ENCODE measurements around the gene NAA80. TPM values are rescaled to one million over a fixed set of nuclear protein-coding genes. Genes with fewer than 3 reads are reported as not detected.

Gene NAA80, protein sequence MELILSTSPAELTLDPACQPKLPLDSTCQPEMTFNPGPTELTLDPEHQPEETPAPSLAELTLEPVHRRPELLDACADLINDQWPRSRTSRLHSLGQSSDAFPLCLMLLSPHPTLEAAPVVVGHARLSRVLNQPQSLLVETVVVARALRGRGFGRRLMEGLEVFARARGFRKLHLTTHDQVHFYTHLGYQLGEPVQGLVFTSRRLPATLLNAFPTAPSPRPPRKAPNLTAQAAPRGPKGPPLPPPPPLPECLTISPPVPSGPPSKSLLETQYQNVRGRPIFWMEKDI
- 5.1 to 7.7 TPM (median 6.0 TPM) in 5 replicates for total RNA-seq (2022; extraction: Qiagen RNA extraction; ENCODE audit: low read depth)

DNA sequence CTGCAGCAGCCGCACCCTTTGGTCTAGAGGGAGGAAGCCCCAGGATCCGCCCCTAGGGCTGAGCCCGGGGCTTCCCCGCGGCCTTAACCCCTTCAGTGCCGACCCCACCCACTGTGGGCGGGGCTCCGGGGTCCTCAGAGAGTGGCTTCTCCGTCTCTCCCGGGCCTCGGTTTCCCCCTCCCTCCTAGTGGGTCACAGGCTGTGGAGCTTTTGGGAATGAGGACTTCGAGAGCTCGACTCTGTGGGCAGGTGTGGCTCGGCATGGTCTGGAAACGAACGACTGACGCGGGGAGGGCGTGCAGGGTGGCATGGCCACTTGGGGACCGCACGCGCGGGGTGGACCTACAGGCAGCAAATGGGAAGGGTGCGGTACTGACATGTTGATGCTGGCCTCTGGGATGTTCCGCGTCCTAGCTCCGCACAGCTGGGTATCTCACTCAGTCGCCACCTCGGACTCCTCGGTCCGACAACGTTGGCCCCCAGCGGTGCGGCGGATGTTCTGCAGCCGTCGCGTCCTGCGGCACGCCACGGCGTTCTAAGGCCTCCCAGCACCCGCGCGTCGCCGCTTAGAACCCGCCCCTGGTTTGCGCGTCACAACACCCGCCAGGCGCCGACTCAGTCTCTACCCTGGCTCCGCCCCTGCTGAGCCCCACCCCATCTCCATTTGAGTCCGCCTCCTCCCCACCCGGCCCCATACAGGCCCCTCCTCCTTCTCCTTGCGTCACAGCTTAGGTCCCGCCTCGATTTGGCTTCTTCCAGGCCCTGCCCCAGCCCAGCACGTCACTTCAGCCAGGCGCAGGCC, at the start of gene NAA80, which contains the start of gene HYAL3:
TSS of gene NAA80 (minus strand) at position 570 of the 802 bp plus-strand sequence. CDS start 1,942 bp downstream, outside the sequence.
TSS of gene HYAL3 (minus strand) at position 570 of the 802 bp plus-strand sequence. CDS start 3,803 bp downstream, outside the sequence.

DNA sequence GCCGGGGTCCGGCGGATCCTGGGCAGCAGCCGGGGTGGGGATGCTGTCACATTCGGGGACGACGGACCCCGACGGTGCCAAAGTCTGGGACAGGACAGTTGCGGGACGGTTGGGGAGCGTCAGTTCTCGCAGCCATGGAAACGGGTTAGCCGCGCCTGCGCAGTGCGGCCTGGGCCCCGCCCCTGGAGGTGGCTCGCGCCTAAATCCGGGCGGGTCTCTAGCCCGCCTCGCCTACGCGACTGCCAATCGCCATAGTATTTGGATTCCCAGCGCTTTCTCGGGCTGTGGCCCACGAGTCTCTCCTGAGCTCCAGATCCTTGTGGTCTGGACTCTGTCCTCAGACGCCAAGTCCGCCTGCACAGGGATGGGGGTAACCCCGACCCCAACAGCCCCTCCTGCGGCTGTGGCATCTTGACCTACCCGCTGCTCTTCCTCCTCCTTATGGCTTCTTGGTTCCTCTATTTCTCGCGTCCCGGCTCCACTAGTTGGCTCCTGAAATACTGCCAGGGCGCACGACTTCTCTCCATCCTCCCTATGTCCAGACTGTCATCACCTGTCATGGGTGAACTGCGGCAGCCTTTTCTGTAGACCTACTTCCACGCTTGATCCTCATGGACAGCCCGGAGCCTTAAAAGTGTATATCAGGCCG, 46.5 kb upstream of the NAA80 start, which contains the start of gene ZMYND10:
TSS of gene ZMYND10 (minus strand) at position 147 of the 649 bp plus-strand sequence. CDS start 153 bp downstream, outside the sequence.

DNA sequence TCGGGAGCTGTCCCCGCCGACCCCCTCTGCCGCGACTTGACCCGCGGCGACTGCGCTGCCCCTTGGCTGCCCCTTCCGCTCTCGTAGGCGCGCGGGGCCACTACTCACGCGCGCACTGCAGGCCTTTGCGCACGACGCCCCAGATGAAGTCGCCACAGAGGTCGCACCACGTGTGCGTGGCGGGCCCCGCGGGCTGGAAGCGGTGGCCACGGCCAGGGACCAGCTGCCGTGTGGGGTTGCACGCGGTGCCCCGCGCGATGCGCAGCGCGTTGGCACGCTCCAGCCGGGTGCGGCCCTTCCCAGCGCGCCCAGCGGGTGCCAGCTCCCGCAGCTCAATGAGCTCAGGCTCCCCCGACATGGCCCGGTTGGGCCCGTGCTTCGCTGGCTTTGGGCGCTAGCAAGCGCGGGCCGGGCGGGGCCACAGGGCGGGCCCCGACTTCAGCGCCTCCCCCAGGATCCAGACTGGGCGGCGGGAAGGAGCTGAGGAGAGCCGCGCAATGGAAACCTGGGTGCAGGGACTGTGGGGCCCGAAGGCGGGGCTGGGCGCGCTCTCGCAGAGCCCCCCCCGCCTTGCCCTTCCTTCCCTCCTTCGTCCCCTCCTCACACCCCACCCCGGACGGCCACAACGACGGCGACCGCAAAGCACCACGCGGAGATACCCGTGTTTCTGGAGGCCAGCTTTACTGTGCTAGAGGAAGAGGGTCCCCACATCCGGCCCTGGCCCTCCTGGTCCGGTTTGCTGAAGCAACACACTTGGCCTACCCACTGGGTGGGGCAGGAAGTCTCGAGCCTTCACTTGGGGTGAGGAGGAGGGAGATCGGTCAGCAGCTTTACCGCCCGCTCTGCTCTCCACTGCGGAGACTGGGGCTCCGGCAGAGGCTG, 41.5 kb upstream of the NAA80 start, which contains the start of gene RASSF1:
TSS of gene RASSF1 (minus strand) at position 389 of the 882 bp plus-strand sequence. CDS start at position 358, 31 bp downstream.

DNA sequence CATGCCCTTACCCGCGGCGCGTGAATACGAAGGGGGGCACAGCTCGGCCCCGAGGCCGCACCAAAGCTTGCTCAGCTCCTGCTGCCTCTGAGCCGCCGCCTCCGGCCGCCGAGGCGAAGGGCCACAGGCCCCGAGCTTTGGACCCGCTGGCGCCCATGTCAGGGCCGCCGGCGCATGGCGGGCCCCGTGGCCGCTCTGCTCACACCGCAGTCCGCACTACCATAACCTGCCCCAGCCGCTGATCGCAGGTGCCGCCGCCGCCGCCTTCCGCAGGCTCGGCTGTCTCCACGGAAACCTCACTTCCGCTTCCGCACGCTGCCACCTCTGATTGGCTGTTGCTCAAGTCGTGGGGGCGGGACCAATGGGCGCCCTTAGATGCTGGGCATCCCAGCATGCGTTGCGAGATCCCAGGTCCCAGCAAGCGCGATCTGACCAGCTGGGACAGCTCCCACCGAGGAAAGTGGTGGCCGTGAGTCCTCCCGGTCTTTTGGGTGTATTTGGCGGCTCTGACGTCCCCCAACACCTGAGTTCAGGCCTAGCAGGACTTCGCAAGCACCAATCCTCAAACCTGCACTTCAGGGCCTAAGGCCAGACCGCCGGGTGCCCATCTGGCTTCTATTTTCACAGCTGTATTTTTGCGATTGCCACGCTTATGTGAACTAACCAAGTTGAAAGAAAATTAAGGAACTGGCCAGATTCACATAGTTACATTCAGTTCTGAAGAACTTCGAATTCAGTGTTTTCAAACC, 28.9 kb upstream of the NAA80 start, which contains the start of gene TUSC2:
TSS of gene TUSC2 (minus strand) at position 281 of the 749 bp plus-strand sequence. CDS start at position 157, 124 bp downstream.

DNA sequence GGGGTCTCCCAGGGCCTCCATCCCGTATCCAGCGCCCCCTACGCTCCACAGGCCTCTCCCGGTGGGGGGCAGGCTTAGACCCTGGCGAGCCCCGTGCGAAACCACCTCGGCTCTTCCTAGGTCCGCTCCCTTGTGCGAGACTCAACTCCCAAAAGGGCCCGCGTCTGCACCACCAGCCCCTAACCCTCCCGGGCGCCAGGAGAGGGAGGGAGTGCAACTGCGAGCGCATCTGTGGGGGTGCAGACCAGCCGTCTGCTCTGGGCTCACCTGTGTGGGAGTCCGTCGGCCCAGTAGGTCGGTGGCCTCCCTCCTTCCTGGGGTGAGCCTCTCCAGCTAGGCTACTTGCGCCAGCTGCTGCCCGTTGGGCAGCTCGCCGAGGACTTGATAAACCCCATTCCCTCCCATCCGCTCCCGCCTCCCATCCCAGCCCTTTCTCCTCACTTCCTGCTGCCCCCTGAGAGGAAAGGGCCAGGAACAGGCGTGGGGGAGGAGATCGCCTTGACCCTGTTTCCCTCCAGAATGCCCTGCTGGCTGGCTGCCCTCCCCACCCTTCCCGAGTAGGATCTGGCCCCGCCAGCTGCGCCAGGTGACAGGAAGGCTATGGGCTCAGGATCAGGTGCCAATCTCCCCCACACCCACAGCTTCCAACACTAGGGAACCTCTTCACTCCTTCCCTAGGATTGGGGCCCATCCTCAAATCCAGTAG, 23.3 kb upstream of the NAA80 start, which contains the start of gene HYAL2:
TSS of gene HYAL2 (minus strand) at position 360 of the 706 bp plus-strand sequence. CDS start 2,256 bp downstream, outside the sequence.

DNA sequence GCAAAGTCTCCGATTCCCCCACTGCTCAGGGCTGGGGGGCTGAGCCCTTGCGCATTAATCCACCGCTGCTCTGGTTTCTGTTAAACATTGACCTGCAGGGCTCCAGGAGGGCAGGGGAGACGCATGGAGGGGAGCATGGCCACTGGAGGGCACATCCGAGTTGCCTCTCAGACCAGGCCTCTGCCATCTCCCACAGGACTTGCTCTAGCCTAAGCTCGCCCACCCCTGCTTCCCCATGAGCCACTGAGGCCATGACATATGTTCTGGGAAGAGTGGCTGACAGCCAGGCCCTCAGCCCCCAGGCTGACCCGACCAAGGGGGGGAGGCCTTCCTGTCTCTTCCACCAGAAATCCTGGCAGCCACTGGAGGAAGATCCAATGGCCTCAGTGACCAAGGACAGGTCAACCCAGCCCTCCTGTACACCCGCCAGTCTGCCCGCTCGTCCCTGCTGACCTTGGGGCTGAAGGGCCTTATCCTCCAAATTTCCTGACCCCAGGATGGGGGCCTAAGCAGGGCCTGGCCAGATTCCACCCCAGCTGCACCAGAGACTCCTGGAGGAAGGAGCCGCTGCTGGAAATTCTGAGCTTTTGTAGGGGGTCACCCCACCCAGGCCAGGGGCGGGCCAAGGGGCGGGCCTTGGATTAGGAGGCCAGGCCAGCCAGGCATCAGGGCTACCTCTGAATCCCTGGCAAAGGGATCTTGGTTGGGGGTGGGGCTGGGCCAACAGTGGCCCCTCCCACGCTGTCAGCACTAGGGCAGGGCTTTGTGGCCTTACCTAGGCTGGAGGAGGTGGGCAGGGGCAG, 4.0 kb upstream of the NAA80 start, which contains the start of gene HYAL1:
TSS of gene HYAL1 (minus strand) at position 562 of the 803 bp plus-strand sequence. CDS start 618 bp downstream, outside the sequence.

DNA sequence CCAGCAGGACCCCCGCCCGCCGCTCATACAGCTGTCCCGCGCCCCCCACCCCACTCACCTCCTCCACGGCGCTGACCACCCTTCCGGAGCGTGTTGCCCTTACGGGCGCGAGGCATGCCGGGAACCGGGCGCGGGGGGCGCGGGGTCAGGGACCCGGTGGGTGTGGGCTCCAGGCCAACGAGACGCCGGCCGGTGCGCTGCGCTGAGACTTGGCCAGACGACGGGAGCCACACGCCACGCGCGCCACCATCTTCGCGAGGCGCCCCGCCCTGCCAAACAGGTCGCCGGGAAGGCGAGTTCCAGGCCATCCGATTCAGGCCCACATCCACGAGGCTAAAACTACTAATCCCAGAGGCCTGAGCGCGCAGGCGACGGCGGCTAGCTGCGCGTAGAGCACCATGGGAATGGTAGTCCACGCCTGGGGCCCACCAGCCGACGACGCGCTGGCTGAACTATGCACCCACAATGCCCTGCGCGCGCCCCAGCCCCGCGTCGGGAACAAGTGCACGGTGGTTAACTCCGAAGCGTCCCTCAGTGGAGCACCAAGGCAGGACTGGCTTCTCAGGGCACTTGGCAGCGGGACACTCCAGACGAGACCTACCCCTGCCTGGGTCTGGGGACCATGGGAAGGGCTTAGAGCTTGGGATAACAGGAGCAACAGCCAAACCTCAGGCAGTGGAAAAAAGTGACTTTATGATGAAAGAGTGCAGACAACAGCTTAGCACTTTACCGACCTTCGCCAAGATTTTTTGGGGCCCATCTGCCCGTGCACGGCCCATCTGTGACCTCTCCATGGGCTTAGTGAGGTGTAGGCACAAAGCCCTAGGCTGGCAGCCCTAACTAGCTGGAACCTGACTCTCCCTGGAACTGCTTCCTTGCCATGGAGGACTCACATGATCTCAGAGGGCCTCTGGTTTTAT, 6.8 kb downstream of the NAA80 start, which contains the start of gene IFRD2:
TSS of gene IFRD2 (minus strand) at position 271 of the 920 bp plus-strand sequence. CDS start at position 116, 155 bp downstream.

DNA sequence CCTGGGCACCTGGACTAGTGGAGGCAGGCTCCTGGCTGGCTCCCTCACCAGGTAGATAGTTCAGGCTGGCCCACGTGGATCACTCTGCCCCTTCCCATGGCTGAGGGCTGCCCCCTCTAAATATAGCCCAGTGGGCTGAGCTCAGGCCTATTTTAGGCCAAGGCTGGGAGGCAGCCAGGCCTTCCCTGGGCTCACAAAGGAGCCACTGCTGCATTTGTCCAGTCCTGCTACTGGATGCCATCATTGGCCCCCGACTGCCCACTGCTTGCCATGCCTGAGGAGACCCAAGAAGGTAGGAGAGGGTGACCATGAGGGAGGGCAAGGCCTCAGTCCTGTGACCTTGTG, 20.4 kb downstream of the NAA80 start, which contains the start of gene LSMEM2:
TSS of gene LSMEM2 (plus strand) at position 208 of the 345 bp plus-strand sequence. CDS start at position 235, 27 bp downstream.

DNA sequence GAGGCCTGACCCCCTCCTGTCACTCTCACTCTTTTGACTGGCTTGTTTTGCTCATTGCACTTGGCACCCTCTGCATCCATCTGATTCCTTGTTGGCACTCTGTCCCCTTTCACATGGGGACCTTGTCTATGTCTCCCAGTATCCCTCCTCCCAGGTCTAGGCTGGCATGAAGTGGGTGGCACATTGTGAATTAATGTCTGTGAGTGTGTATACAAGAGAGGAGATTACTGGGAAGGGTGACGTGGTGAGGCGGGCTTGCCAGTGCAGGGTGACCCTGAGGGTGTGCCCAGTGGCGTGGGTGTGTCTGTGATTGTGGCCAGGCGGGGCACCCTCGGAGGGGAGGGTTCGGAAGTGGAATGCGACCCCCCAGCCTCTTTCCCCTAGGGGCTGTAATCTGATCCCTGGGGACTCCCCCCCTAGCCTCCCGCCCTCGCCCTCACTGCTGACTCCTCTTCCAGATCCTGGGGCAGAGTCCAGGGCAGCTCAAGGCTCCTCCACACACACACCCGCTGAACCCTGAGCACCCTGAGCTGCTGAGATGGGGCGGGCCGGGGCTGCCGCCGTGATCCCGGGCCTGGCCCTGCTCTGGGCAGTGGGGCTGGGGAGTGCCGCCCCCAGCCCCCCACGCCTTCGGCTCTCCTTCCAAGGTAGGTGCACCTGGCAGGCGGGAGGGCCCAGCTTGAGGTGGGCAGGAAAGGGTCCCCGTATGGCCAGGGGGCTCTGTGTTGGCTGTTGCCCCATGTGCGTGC, 30.3 kb downstream of the NAA80 start, which contains the start of gene SEMA3B:
TSS of gene SEMA3B (plus strand) at position 445 of the 749 bp plus-strand sequence. CDS start at position 539, 94 bp downstream.

Other genes starting within 250 kb of the NAA80 start
- gene RBM5, start 210.5 kb downstream of the NAA80 start, total RNA-seq (2022; extraction: Qiagen RNA extraction; ENCODE audit: low read depth), result 30.1 to 34.5 TPM (median 32.8 TPM) in 5 replicates
- gene SEMA3F, start 144.1 kb downstream of the NAA80 start, total RNA-seq (2022; extraction: Qiagen RNA extraction; ENCODE audit: low read depth), result 7.1 to 10.5 TPM (median 10.0 TPM) in 5 replicates
- 0.02 TPM in 1 of 5 replicates, not detected in the others for gene GNAT1, start 107.8 kb downstream of the NAA80 start, total RNA-seq (2022; extraction: Qiagen RNA extraction; ENCODE audit: low read depth)
- gene SLC38A3, start 94.1 kb downstream of the NAA80 start, total RNA-seq (2022; extraction: Qiagen RNA extraction; ENCODE audit: low read depth), result 0.01 to 0.04 TPM in 2 of 5 replicates, not detected in the others
- gene GNAI2, start 63.2 kb downstream of the NAA80 start, total RNA-seq (2022; extraction: Qiagen RNA extraction; ENCODE audit: low read depth), result 33.5 to 45.0 TPM (median 41.8 TPM) in 5 replicates
- gene SEMA3B, start 30.3 kb downstream of the NAA80 start, total RNA-seq (2022; extraction: Qiagen RNA extraction; ENCODE audit: low read depth), result 4.8 to 9.3 TPM (median 6.9 TPM) in 5 replicates
- gene LSMEM2, start 20.3 kb downstream of the NAA80 start, total RNA-seq (2022; extraction: Qiagen RNA extraction; ENCODE audit: low read depth), result 0.05 to 0.14 TPM (median 0.13 TPM) in 3 of 5 replicates, not detected in the others
- 73.1 to 96.7 TPM (median 94.7 TPM) in 5 replicates for gene IFRD2, start 7.0 kb downstream of the NAA80 start, total RNA-seq (2022; extraction: Qiagen RNA extraction; ENCODE audit: low read depth)
- 7.8 to 10.6 TPM (median 9.1 TPM) in 5 replicates for gene HYAL3, start within 50 bp of the NAA80 start, total RNA-seq (2022; extraction: Qiagen RNA extraction; ENCODE audit: low read depth)
- gene HYAL1, start 4.2 kb upstream of the NAA80 start, total RNA-seq (2022; extraction: Qiagen RNA extraction; ENCODE audit: low read depth), result 0.31 to 0.48 TPM (median 0.38 TPM) in 5 replicates
- gene HYAL2, start 23.3 kb upstream of the NAA80 start, total RNA-seq (2022; extraction: Qiagen RNA extraction; ENCODE audit: low read depth), result 18.8 to 27.5 TPM (median 23.2 TPM) in 5 replicates
- 21.8 to 37.7 TPM (median 36.6 TPM) in 5 replicates for gene TUSC2, start 28.8 kb upstream of the NAA80 start, total RNA-seq (2022; extraction: Qiagen RNA extraction; ENCODE audit: low read depth)
- gene RASSF1, start 41.4 kb upstream of the NAA80 start, total RNA-seq (2022; extraction: Qiagen RNA extraction; ENCODE audit: low read depth), result 16.4 to 20.7 TPM (median 18.7 TPM) in 5 replicates
- gene ZMYND10, start 46.3 kb upstream of the NAA80 start, total RNA-seq (2022; extraction: Qiagen RNA extraction; ENCODE audit: low read depth), result 0.36 to 1.3 TPM (median 0.91 TPM) in 5 replicates
- 13.4 to 15.1 TPM (median 13.8 TPM) in 5 replicates for gene NPRL2, start 51.4 kb upstream of the NAA80 start, total RNA-seq (2022; extraction: Qiagen RNA extraction; ENCODE audit: low read depth)
- gene CYB561D2, start 51.5 kb upstream of the NAA80 start, total RNA-seq (2022; extraction: Qiagen RNA extraction; ENCODE audit: low read depth), result 14.6 to 22.0 TPM (median 21.1 TPM) in 5 replicates
- gene TMEM115, start 60.1 kb upstream of the NAA80 start, total RNA-seq (2022; extraction: Qiagen RNA extraction; ENCODE audit: low read depth), result 37.1 to 46.1 TPM (median 45.8 TPM) in 5 replicates
- 0.28 to 0.66 TPM (median 0.52 TPM) in 5 replicates for gene CACNA2D2, start 204.2 kb upstream of the NAA80 start, total RNA-seq (2022; extraction: Qiagen RNA extraction; ENCODE audit: low read depth)